Breast epithelium (tissue), 4 donors: Measurements from ENCODE around the gene LRRC37B. TPM values are rescaled to one million over a fixed set of nuclear protein-coding genes. Genes with fewer than 3 reads are reported as not detected.
"Not testable (repeated sequence)": the region's sequence is repeated elsewhere in the genome, so short reads cannot be mapped to it uniquely, and the experiment has no call there.

ENCODE experiments used
- DNase-seq, 2 donors: peaks; one replicate each; pipeline ENCODE4 v3.0.0-alpha.2; 2019; ENCODE audit warnings: low spot score in 2 of 2
- H3K27ac ChIP-seq, 2 donors: fragments of 200-600 bp; sonication (generic) in 1 of 2; one replicate each; pipeline ENCODE4 v1.5.1; 2016 to 2019; ENCODE audit warnings: mild to moderate bottlenecking in 1 of 2
- H3K27me3 ChIP-seq, 2 donors: fragments of 200-600 bp; sonication (generic) in 1 of 2; one replicate each; pipeline versions ENCODE4 v1.5.1 to v1.6.0; 2017 to 2019; ENCODE audit warnings: control low read depth in 1 of 2, mild to moderate bottlenecking in 1 of 2
- H3K36me3 ChIP-seq: fragments of 200-600 bp; one replicate; pipeline ENCODE4 v1.5.1; 2019
- H3K4me1 ChIP-seq, 2 donors: fragments of 200-600 bp; sonication (generic); one replicate each; pipeline ENCODE4 v1.5.1; 2016 to 2019; ENCODE audit warnings: control low read depth in 1 of 2
- H3K4me3 ChIP-seq, 3 donors: fragments of 200-600 bp; sonication (generic); 1 replicate in 2 of 3; 2 replicates in 1 of 3; pipeline ENCODE4 v1.5.1; 2016 to 2019; ENCODE audit warnings: mild to moderate bottlenecking in 3 of 3, moderate library complexity in 2 of 3
- H3K9me3 ChIP-seq, 2 donors: fragments of 200-600 bp; sonication (generic) in 1 of 2; one replicate each; pipeline ENCODE4 v1.5.1; 2016 to 2019; ENCODE audit warnings: control low read depth in 1 of 2
- CTCF ChIP-seq, 3 donors: fragments of 450-650 bp; IDR thresholded peaks; one replicate each; pipeline ENCODE4 v1.5.1; 2016 to 2017; ENCODE audit warnings: antibody characterized with exemption in 3 of 3, mild to moderate bottlenecking in 3 of 3, moderate library complexity in 3 of 3
- POLR2A ChIP-seq: fragments of 450-650 bp; IDR thresholded peaks from one replicate; pipeline ENCODE4 v1.6.1; 2016; ENCODE audit warnings: antibody characterized with exemption, mild to moderate bottlenecking, moderate library complexity
- POLR2AphosphoS5 ChIP-seq, 3 donors: sonication (generic); formaldehyde crosslinking; IDR thresholded peaks; one replicate each; pipeline ENCODE4 v1.6.1; 2017; ENCODE audit warnings: antibody characterized with exemption in 3 of 3
- intact Hi-C: fragments of 100-400 bp; cut with DNase I; formaldehyde crosslinking; loops from one replicate; pipeline ENCODE4 v1.15.1; 2023; ENCODE audit warnings: low total_unique reads
- total RNA-seq, 3 donors: library from RNA; depleted of rRNA; stranded (reverse); fragments of >200 nt; gene quantifications; one replicate each; pipeline ENCODE4 v1.1.0, GENCODE V29; 2016

The LRRC37B gene
- total RNA-seq = 10 to 100 TPM; 11.2 to 33.8 (median 21.0) TPM

GRCh38 chr17:32006957-32007462, at the start of gene LRRC37B:
LRRC37B (plus strand) TSS chr17:32007383; CDS start chr17:32021393, 14,010 bp downstream.
- Histone ChIP-seq H3K27ac (peak within 1 kb of the TSS; percentile 91), H3K27me3 (no peaks in the 10 kb centered on the region), H3K9me3 (no peaks in the 10 kb centered on the region), H3K4me3 (peak within 1 kb of the TSS; percentile 76 to 90 (median 90)), H3K4me1 (peaks cover 0 to 4% of the 10 kb centered on the region in 2 donors), H3K36me3 (no peaks in the 10 kb centered on the region)
- intact Hi-C loops = loop anchor here (2.0 kb wide), 1 partner anchor 136 kb away; the partner anchor contains the start of gene RHOT1
- TF ChIP-seq CTCF (IDR thresholded peaks at IDR 0.05) = peak; percentile 86 to 94 (median 89)
- TF ChIP-seq POLR2A = no peak
- peak; percentile 57 to 77 (median 68) for TF ChIP-seq POLR2AphosphoS5 (IDR thresholded peaks at IDR 0.05)
- DNase-seq = peak; percentile 84 to 88

GRCh38 chr17:31964131-31964530, 43.1 kb upstream of the LRRC37B start:
- H3K4me3 ChIP-seq, H3K27me3 ChIP-seq, H3K9me3 ChIP-seq, H3K36me3 ChIP-seq, H3K4me1 ChIP-seq, intact Hi-C loops, DNase-seq, H3K27ac ChIP-seq: not testable (repeated sequence)

GRCh38 chr17:31967648-31968047, 39.5 kb upstream of the LRRC37B start:
- Histone ChIP-seq H3K4me1 (no peaks in the 10 kb centered on the region), H3K4me3 (no peak overlapping the region), H3K27me3 (no peaks in the 10 kb centered on the region), H3K36me3 (no peaks in the 10 kb centered on the region), H3K27ac (no peak overlapping the region), H3K9me3 (no peaks in the 10 kb centered on the region)
- intact Hi-C loops = no loop called here
- no peak for DNase-seq
- TF ChIP-seq POLR2AphosphoS5 (IDR thresholded peaks at IDR 0.05) (no peak), CTCF (IDR thresholded peaks at IDR 0.05) (no peak), POLR2A (no peak)

GRCh38 chr17:31970416-31970815, 36.8 kb upstream of the LRRC37B start:
- H3K4me1 ChIP-seq, H3K9me3 ChIP-seq, intact Hi-C loops, DNase-seq, H3K27ac ChIP-seq, H3K4me3 ChIP-seq, H3K27me3 ChIP-seq, H3K36me3 ChIP-seq: not testable (repeated sequence)

- DNase-seq, H3K36me3 ChIP-seq, intact Hi-C loops: not testable (repeated sequence)
Measured at GRCh38 chr17:31974269-31975071, 32.7 kb upstream of the LRRC37B start.

GRCh38 chr17:31975391-31975790, 31.8 kb upstream of the LRRC37B start:
- H3K4me3 ChIP-seq, H3K4me1 ChIP-seq, H3K9me3 ChIP-seq, H3K27me3 ChIP-seq, H3K36me3 ChIP-seq, DNase-seq, intact Hi-C loops, H3K27ac ChIP-seq: not testable (repeated sequence)

More at GRCh38 chr17:31974269-31975071, 32.7 kb upstream of the LRRC37B start:
- not testable (repeated sequence) for H3K27me3 ChIP-seq, H3K27ac ChIP-seq, H3K4me1 ChIP-seq, H3K9me3 ChIP-seq, H3K4me3 ChIP-seq

- H3K27ac ChIP-seq, intact Hi-C loops, H3K4me3 ChIP-seq, H3K36me3 ChIP-seq, DNase-seq, H3K27me3 ChIP-seq, H3K4me1 ChIP-seq, H3K9me3 ChIP-seq: not testable (repeated sequence)
Measured at GRCh38 chr17:31991821-31992220, 15.4 kb upstream of the LRRC37B start.
